ENCODE results near the gene SLC22A4. TPM values are rescaled to one million over a fixed set of nuclear protein-coding genes. Genes with fewer than 3 reads are reported as not detected.

Gene SLC22A4
- total RNA-seq, 1 donor from 2014 or later, result 2.6 TPM

- no peak for DNase-seq
Measured at GRCh38 chr5:132376694-132377641, 82.8 kb downstream of the SLC22A4 start.

GRCh38 chr5:132377738-132378137, 83.5 kb downstream of the SLC22A4 start:
- no peak for DNase-seq

- DNase-seq, result no peak
Measured at GRCh38 chr5:132378580-132378979, 84.4 kb downstream of the SLC22A4 start.

- no peak for DNase-seq
Measured at GRCh38 chr5:132380047-132380446, 85.9 kb downstream of the SLC22A4 start.

GRCh38 chr5:132380741-132381140, 86.5 kb downstream of the SLC22A4 start:
- no peak for DNase-seq

GRCh38 chr5:132381614-132382013, 87.4 kb downstream of the SLC22A4 start:
- DNase-seq, result no peak

- DNase-seq, result no peak
Measured at GRCh38 chr5:132383261-132383660, 89.1 kb downstream of the SLC22A4 start.

GRCh38 chr5:132383984-132384383, 89.8 kb downstream of the SLC22A4 start:
- no peak for DNase-seq

GRCh38 chr5:132384506-132385050, 90.4 kb downstream of the SLC22A4 start:
- DNase-seq, result no peak

- DNase-seq, result peak; percentile 47
Measured at GRCh38 chr5:132385326-132386105, 91.3 kb downstream of the SLC22A4 start.

- peak; percentile 16 for DNase-seq
Measured at GRCh38 chr5:132386644-132387286, 92.6 kb downstream of the SLC22A4 start.

GRCh38 chr5:132387640-132388117, 93.5 kb downstream of the SLC22A4 start:
- peak; percentile 65 for DNase-seq

GRCh38 chr5:132388244-132389050, 94.3 kb downstream of the SLC22A4 start:
- peak; percentile 52 for DNase-seq

- DNase-seq, result no peak
Measured at GRCh38 chr5:132389051-132389331, 94.8 kb downstream of the SLC22A4 start.

- no peak for DNase-seq
Measured at GRCh38 chr5:132389585-132390286, 95.5 kb downstream of the SLC22A4 start.

GRCh38 chr5:132391247-132391646, 97.1 kb downstream of the SLC22A4 start:
- DNase-seq, result no peak

- no peak for DNase-seq
Measured at GRCh38 chr5:132391870-132392269, 97.7 kb downstream of the SLC22A4 start.

- no peak for DNase-seq
Measured at GRCh38 chr5:132392411-132392810, 98.2 kb downstream of the SLC22A4 start.

GRCh38 chr5:132392978-132393825, 99.0 kb downstream of the SLC22A4 start:
- DNase-seq, result no peak

Measured in skin of body (tissue), 2 donors.